Endothelial cell of umbilical vein (primary cell): Measurements from ENCODE around the gene SMAP1. TPM values are rescaled to one million over a fixed set of nuclear protein-coding genes. Genes with fewer than 3 reads are reported as not detected.

ENCODE experiments used
- BruUV-seq: library from RNA; stranded (reverse); fragments of 400-500 nt; replicated peaks from 2 replicates; lab custom pipeline; 2021; lab: Mats Ljungman, UMichigan
- CTCF ChIA-PET: fragments of 300-600, 350-600 bp; sonication (Branson Sonifier 250); formaldehyde crosslinking; loops from one replicate; lab custom pipeline; 2021; ENCODE audit warnings: antibody characterized with exemption, inconsistent platforms; lab: Charles Lee
- POLR2A ChIA-PET: fragments of 300-600, 350-600 bp; sonication (Branson Sonifier 250); formaldehyde crosslinking; loops from one replicate; lab custom pipeline; 2021; ENCODE audit warnings: antibody characterized with exemption, inconsistent platforms; lab: Charles Lee
- DNase-seq: peaks from one replicate; pipeline ENCODE4 v3.0.0-alpha.2; 2011; ENCODE audit warnings: low read depth, low spot score
- FAIRE-seq: peaks from 2 replicates; lab custom pipeline; 2011; peaks lifted over from hg19 to GRCh38; lab: Jason Lieb, UNC
- H2AFZ ChIP-seq: 2 replicates; pipeline ENCODE4 v1.6.0; 2012; ENCODE audit warnings: low read depth, low read length, control low read depth, inconsistent platforms
- H3K27ac ChIP-seq: 2 replicates; pipeline ENCODE4 v1.5.1; 2011; ENCODE audit warnings: low read depth, mild to moderate bottlenecking, control low read depth, low read length, moderate library complexity; ENCODE audit not compliant: insufficient read depth
- H3K27me3 ChIP-seq, 2 experiments: 2 replicates each; pipeline versions ENCODE4 v1.6.0 to v1.6.1; 2011; ENCODE audit warnings: low read length in 2 of 2, mixed read lengths in 1 of 2; ENCODE audit not compliant: control insufficient read depth in 2 of 2, insufficient read depth in 2 of 2
- H3K36me3 ChIP-seq, 2 experiments: 2 replicates in 1 of 2; 3 replicates in 1 of 2; pipeline ENCODE4 v1.5.1; 2011; ENCODE audit warnings: low read length in 2 of 2, mild to moderate bottlenecking in 1 of 2, moderate library complexity in 1 of 2; ENCODE audit not compliant: control insufficient read depth in 2 of 2, insufficient read depth in 2 of 2; ENCODE audit errors: extremely low read depth in 1 of 2
- H3K4me1 ChIP-seq: 3 replicates; pipeline ENCODE4 v1.5.1; 2011; ENCODE audit warnings: mild to moderate bottlenecking, low read length; ENCODE audit not compliant: control insufficient read depth, insufficient read depth; ENCODE audit errors: extremely low read depth
- H3K4me2 ChIP-seq: 2 replicates; pipeline ENCODE4 v1.6.1; 2011; ENCODE audit warnings: low read length, control low read depth, mixed read lengths; ENCODE audit not compliant: insufficient read depth
- H3K4me3 ChIP-seq, 3 experiments: fragments of 200-600 bp in 1 of 3; sonication (generic), shearing (Covaris generic) in 1 of 3; replicated peaks in 1 of 3; 2 replicates each; pipeline ENCODE4 v1.5.1; 2011 to 2016; ENCODE audit warnings: control low read depth in 3 of 3, low read length in 3 of 3, mild to moderate bottlenecking in 2 of 3, inconsistent platforms in 1 of 3, low read depth in 1 of 3, moderate library complexity in 1 of 3; ENCODE audit not compliant: insufficient read depth in 1 of 3
- H3K79me2 ChIP-seq: 2 replicates; pipeline ENCODE4 v1.6.0; 2012; ENCODE audit warnings: low read length, inconsistent platforms; ENCODE audit not compliant: control insufficient read depth, insufficient read depth
- H3K9ac ChIP-seq: replicated peaks from 2 replicates; pipeline ENCODE3; 2011; ENCODE audit warnings: low read length, control low read depth; ENCODE audit not compliant: insufficient read depth; ENCODE audit errors: extremely low read depth
- H3K9me1 ChIP-seq: replicated peaks from 3 replicates; pipeline ENCODE4 v1.6.0; 2011; ENCODE audit warnings: mild to moderate bottlenecking, low read length; ENCODE audit not compliant: control insufficient read depth, insufficient read depth; ENCODE audit errors: extremely low read depth
- H3K9me3 ChIP-seq: replicated peaks from 2 replicates; pipeline ENCODE4 v1.5.1; 2012; ENCODE audit warnings: low read length, inconsistent platforms; ENCODE audit not compliant: control insufficient read depth, insufficient read depth
- H4K20me1 ChIP-seq: replicated peaks from 2 replicates; pipeline ENCODE3; 2011; ENCODE audit warnings: mild to moderate bottlenecking, low read length; ENCODE audit not compliant: control insufficient read depth, insufficient read depth; ENCODE audit errors: extremely low read depth
- EZH2 ChIP-seq: IDR thresholded peaks from 2 replicates; pipeline ENCODE4 v1.6.1; 2012; ENCODE audit warnings: borderline replicate concordance, low read depth, mild to moderate bottlenecking, moderate library complexity, low read length, inconsistent platforms; ENCODE audit not compliant: severe bottlenecking
- FOS ChIP-seq: IDR thresholded peaks from 2 replicates; pipeline ENCODE4 v1.6.1; 2011; ENCODE audit warnings: mild to moderate bottlenecking, low read length, moderate library complexity, borderline replicate concordance; ENCODE audit not compliant: insufficient read depth
- GATA2 ChIP-seq: IDR thresholded peaks from 2 replicates; pipeline ENCODE4 v1.7.0; 2011; ENCODE audit warnings: low read depth, mild to moderate bottlenecking, moderate library complexity, mixed read lengths, low read length; ENCODE audit not compliant: insufficient read length, insufficient read depth
- JUN ChIP-seq: IDR thresholded peaks from 2 replicates; pipeline ENCODE4 v1.6.1; 2011; ENCODE audit warnings: borderline replicate concordance, low read depth; ENCODE audit not compliant: insufficient read length, insufficient read depth
- MYC ChIP-seq: IDR thresholded peaks from one replicate; pipeline ENCODE4 v1.6.1; 2011; ENCODE audit warnings: mild to moderate bottlenecking, low read depth, low read length
- POLR2A ChIP-seq: IDR thresholded peaks from 2 replicates; pipeline ENCODE4 v1.6.1; 2012; ENCODE audit warnings: low read depth, mild to moderate bottlenecking, control low read depth, low read length
- POLR2AphosphoS5 ChIP-seq: IDR thresholded peaks from 2 replicates; pipeline ENCODE4 v1.6.1; 2012; ENCODE audit warnings: low read depth, mild to moderate bottlenecking, control low read depth, low read length, moderate library complexity; ENCODE audit not compliant: insufficient read depth
- dilution Hi-C: fragments of 300-500 bp; cut with MboI; formaldehyde crosslinking; loops from one replicate; pipeline ENCODE4 v1.15.0; 2019; ENCODE audit warnings: low sequenced_read_pairs; ENCODE audit not compliant: extremely low pct_ligation_motif_present
- intact Hi-C: fragments of 100-400 bp; cut with micrococcal nuclease; formaldehyde crosslinking; loops from one replicate; pipeline ENCODE4 v1.10.0; 2022
- polyA plus RNA-seq, 4 experiments: library from polyadenylated mRNA; depleted of rRNA in 3 of 4; stranded (reverse) in 3 of 4; unstranded in 1 of 4; fragments of >200 nt; gene quantifications; 2 replicates each; pipeline versions ENCODE4 v1.2.1 to v1.2.3, GENCODE V29; 2011 to 2012; ENCODE audit warnings: missing spikeins in 1 of 4
- total RNA-seq: library from RNA; stranded (reverse); gene quantifications from 2 replicates; pipeline ENCODE4 v1.2.3, GENCODE V29; 2021
- TF ChIP-seq, protein P1 (sequence below), 2 donors: IDR thresholded peaks; 1 replicate in 1 of 2; 2 replicates in 1 of 2; pipeline ENCODE4 v1.5.1; 2011; ENCODE audit warnings: low read length in 2 of 2, mild to moderate bottlenecking in 2 of 2, moderate library complexity in 2 of 2, control low read depth in 1 of 2, inconsistent platforms in 1 of 2, low read depth in 1 of 2; ENCODE audit not compliant: insufficient read depth in 1 of 2; ENCODE audit errors: extremely low read depth in 1 of 2
- TF ChIP-seq, protein P2 (sequence below): IDR thresholded peaks from 2 replicates; pipeline ENCODE4 v1.6.1; 2011; ENCODE audit not compliant: insufficient read depth, insufficient read length

Gene SMAP1
- total and polyA plus RNA-seq, 2 donors (not counting 3 experiments of a cell fraction or from before 2014, with no cell fraction given) = 14.6 to 24.6 TPM

DNA sequence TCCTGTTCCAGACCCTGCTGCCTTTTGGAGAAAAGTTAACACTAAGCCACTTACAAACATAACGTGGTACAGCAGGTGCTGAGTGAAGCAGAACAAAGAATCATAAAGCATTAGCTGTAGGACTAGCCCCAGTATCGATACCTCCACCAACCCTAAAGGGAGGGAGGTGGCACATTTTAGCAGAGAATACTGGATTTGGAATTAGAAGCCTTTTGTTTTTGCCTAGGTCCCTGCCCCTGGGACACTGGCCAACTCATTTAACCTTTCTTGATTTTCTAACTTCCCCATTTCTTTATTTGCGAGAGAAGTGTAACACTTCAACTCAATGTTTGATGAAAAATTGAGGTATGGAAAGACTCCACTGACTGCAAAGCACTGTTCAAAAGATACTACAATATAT lies 195.7 kb downstream of the SMAP1 start:
- Histone ChIP-seq H3K4me1 (no peaks in the 10 kb centered on the region), H3K36me3 (no peaks in the 10 kb centered on the region), H2AFZ (no peak overlapping the region), H3K9me1 (no peaks in the 10 kb centered on the region), H4K20me1 (no peaks in the 10 kb centered on the region), H3K9me3 (no peaks in the 10 kb centered on the region), H3K27me3 (peaks cover 0 to 3% of the 10 kb centered on the region in 2 experiments), H3K4me2 (no peak overlapping the region), H3K79me2 (no peaks in the 10 kb centered on the region), H3K4me3 (no peak overlapping the region), H3K9ac (no peak overlapping the region), H3K27ac (no peak overlapping the region)
- TF ChIP-seq POLR2A (no peak), POLR2AphosphoS5 (no peak), JUN (no peak), EZH2 (no peak), GATA2 (no peak), FOS (no peak), MYC (no peak)
- TF ChIP-seq, protein P1, sequence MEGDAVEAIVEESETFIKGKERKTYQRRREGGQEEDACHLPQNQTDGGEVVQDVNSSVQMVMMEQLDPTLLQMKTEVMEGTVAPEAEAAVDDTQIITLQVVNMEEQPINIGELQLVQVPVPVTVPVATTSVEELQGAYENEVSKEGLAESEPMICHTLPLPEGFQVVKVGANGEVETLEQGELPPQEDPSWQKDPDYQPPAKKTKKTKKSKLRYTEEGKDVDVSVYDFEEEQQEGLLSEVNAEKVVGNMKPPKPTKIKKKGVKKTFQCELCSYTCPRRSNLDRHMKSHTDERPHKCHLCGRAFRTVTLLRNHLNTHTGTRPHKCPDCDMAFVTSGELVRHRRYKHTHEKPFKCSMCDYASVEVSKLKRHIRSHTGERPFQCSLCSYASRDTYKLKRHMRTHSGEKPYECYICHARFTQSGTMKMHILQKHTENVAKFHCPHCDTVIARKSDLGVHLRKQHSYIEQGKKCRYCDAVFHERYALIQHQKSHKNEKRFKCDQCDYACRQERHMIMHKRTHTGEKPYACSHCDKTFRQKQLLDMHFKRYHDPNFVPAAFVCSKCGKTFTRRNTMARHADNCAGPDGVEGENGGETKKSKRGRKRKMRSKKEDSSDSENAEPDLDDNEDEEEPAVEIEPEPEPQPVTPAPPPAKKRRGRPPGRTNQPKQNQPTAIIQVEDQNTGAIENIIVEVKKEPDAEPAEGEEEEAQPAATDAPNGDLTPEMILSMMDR (IDR thresholded peaks at IDR 0.05; ENCODE audit: extremely low read depth in 1 of 2, insufficient read depth in 1 of 2, low read depth in 1 of 2, low read length in 2 of 2) = no peak
- TF ChIP-seq, protein P2, sequence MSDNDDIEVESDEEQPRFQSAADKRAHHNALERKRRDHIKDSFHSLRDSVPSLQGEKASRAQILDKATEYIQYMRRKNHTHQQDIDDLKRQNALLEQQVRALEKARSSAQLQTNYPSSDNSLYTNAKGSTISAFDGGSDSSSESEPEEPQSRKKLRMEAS = no peak
- FAIRE-seq = no peak
- ChIA-PET CTCF (interaction anchor here (2.5 kb wide), 1 partner anchor 21 kb away, joined by 6 read pairs; no protein-coding TSS in a partner anchor), POLR2A (no interaction called here)
- no peak for DNase-seq
- dilution Hi-C loops (no loop called here), intact Hi-C loops (no loop called here)
- no TSS peak for BruUV-seq
